Colonic mucosa (tissue), 4 donors: ENCODE results near the gene UGT2A2. TPM values are rescaled to one million over a fixed set of nuclear protein-coding genes. Genes with fewer than 3 reads are reported as not detected.

Experiments used
- DNase-seq: peaks from one replicate; pipeline ENCODE4 v3.0.0-alpha.2; 2020
- H3K27ac ChIP-seq: fragments of 200-600 bp; one replicate; pipeline ENCODE4 v1.8.0; 2021
- H3K27me3 ChIP-seq: fragments of 200-600 bp; one replicate; pipeline ENCODE4 v1.8.0; 2021
- H3K36me3 ChIP-seq: fragments of 200-600 bp; one replicate; pipeline ENCODE4 v1.8.0; 2021
- H3K4me1 ChIP-seq: fragments of 200-600 bp; one replicate; pipeline ENCODE4 v1.8.0; 2021; ENCODE audit warnings: mild to moderate bottlenecking
- H3K4me3 ChIP-seq: fragments of 200-600 bp; one replicate; pipeline ENCODE4 v1.8.0; 2021
- H3K9ac ChIP-seq, 2 donors: one replicate each; pipeline ENCODE4 v1.7.0; 2013; ENCODE audit warnings: control low read depth in 2 of 2, low read depth in 2 of 2, low read length in 2 of 2
- H3K9me3 ChIP-seq: fragments of 200-600 bp; one replicate; pipeline ENCODE4 v1.8.0; 2021
- intact Hi-C: fragments of 100-400 bp; cut with DNase I; formaldehyde crosslinking; loops from one replicate; pipeline ENCODE4 v1.14.1; 2022
- total RNA-seq, 2 donors: library from RNA; stranded (reverse); fragmentation: NEBNext Ultra II Directional in 1 of 2; extraction: Animal tissue kit (Norgen Biotek cat#: 25700) in 1 of 2; gene quantifications; one replicate each; pipeline ENCODE4 v1.2.1, GENCODE V29; 2021
- TF ChIP-seq, protein P1 (sequence below): fragments of 200-600 bp; IDR thresholded peaks from one replicate; pipeline ENCODE4 v1.8.0; 2022; ENCODE audit warnings: antibody characterized with exemption, mild to moderate bottlenecking
- donor health status: healthy.
- donor health status: DM: no; HTN: no; CAD: no.
- donor health status: DM: no; HTN: no; CAD: no.

Gene UGT2A2
- total RNA-seq, 2 donors from 2014 or later, result not detected

GRCh38 chr4:69656653-69657158 lies 17.3 kb upstream of the UGT2A2 start:
- Histone ChIP-seq H3K9me3 (no peaks in the 10 kb centered on the region), H3K36me3 (no peaks in the 10 kb centered on the region), H3K4me3 (no peak overlapping the region), H3K27ac (no peak overlapping the region), H3K27me3 (no peaks in the 10 kb centered on the region), H3K9ac (no peak overlapping the region), H3K4me1 (no peaks in the 10 kb centered on the region)
- intact Hi-C loops, result no loop called here
- TF ChIP-seq, protein P1, sequence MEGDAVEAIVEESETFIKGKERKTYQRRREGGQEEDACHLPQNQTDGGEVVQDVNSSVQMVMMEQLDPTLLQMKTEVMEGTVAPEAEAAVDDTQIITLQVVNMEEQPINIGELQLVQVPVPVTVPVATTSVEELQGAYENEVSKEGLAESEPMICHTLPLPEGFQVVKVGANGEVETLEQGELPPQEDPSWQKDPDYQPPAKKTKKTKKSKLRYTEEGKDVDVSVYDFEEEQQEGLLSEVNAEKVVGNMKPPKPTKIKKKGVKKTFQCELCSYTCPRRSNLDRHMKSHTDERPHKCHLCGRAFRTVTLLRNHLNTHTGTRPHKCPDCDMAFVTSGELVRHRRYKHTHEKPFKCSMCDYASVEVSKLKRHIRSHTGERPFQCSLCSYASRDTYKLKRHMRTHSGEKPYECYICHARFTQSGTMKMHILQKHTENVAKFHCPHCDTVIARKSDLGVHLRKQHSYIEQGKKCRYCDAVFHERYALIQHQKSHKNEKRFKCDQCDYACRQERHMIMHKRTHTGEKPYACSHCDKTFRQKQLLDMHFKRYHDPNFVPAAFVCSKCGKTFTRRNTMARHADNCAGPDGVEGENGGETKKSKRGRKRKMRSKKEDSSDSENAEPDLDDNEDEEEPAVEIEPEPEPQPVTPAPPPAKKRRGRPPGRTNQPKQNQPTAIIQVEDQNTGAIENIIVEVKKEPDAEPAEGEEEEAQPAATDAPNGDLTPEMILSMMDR, result no peak
- no peak for DNase-seq

- intact Hi-C loops, result no loop called here
- Histone ChIP-seq H3K36me3 (no peaks in the 10 kb centered on the region), H3K4me1 (no peaks in the 10 kb centered on the region)
These were observed 13.7 kb upstream of the UGT2A2 start, which contains the start of gene UGT2A1 for GRCh38 chr4:69653147-69653546. Gene UGT2A1, minus strand, starts transcription at chr4:69653247. Its CDS starts 5,603 bp downstream, at chr4:69647644.

DNA sequence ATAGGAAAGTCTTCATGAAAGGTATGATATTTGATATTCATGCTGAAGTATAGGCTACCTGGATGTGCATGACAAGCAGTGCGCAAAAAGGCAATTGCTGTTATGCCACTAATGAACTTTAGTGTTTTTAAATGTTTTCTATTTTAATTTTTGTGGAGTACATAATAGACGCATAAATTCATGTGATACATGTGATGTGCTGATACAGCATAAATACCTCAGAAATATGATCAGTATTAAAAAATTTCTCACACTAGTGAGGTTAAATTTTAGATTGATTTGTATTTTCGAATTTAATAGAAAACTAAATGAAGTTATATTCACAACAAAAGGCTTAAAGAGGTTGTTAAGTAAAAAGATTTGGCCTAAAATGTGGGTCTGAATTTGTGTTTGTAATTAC lies 11.4 kb upstream of the UGT2A2 start:
- Histone ChIP-seq H3K27ac (no peak overlapping the region), H3K9ac (no peak overlapping the region), H3K9me3 (no peaks in the 10 kb centered on the region), H3K36me3 (no peaks in the 10 kb centered on the region), H3K4me1 (no peaks in the 10 kb centered on the region), H3K4me3 (no peak overlapping the region), H3K27me3 (no peaks in the 10 kb centered on the region)
- DNase-seq, result no peak
- TF ChIP-seq, protein P1, result no peak
- intact Hi-C loops, result no loop called here

More at GRCh38 chr4:69653147-69653546, 13.7 kb upstream of the UGT2A2 start, which contains the start of gene UGT2A1:
- Histone ChIP-seq H3K9ac (no peak within 1 kb of the TSS), H3K9me3 (no peaks in the 10 kb centered on the region), H3K27me3 (no peaks in the 10 kb centered on the region), H3K27ac (no peak within 1 kb of the TSS), H3K4me3 (no peak within 1 kb of the TSS)
- DNase-seq, result no peak
- TF ChIP-seq, protein P1, result no peak

GRCh38 chr4:69649629-69650028 lies 10.2 kb upstream of the UGT2A2 start:
- no peak for DNase-seq

GRCh38 chr4:69649207-69649606 lies 9.8 kb upstream of the UGT2A2 start:
- intact Hi-C loops, result no loop called here
- no peak for DNase-seq
- H3K36me3 ChIP-seq, result no peaks in the 10 kb centered on the region
- H3K4me3 ChIP-seq, result no peak overlapping the region
- H3K9me3 ChIP-seq, result no peaks in the 10 kb centered on the region
- H3K9ac ChIP-seq, result no peak overlapping the region
- H3K27ac ChIP-seq, result no peak overlapping the region
- H3K27me3 ChIP-seq, result no peaks in the 10 kb centered on the region
- TF ChIP-seq, protein P1, result no peak
- no peaks in the 10 kb centered on the region for H3K4me1 ChIP-seq

More at GRCh38 chr4:69649629-69650028, 10.2 kb upstream of the UGT2A2 start:
- Histone ChIP-seq H3K9me3 (no peaks in the 10 kb centered on the region), H3K9ac (no peak overlapping the region), H3K4me1 (no peaks in the 10 kb centered on the region), H3K27me3 (no peaks in the 10 kb centered on the region), H3K4me3 (no peak overlapping the region), H3K36me3 (no peaks in the 10 kb centered on the region), H3K27ac (no peak overlapping the region)
- intact Hi-C loops, result no loop called here
- TF ChIP-seq, protein P1, result no peak
